HG03460 (cell line): ENCODE data around the gene DGCR6L.
A peak's percentile ranks its signal among the peaks of the same experiment; 100 is the strongest.
"Not testable (repeated sequence)": the region's sequence is repeated elsewhere in the genome, so short reads cannot be mapped to it uniquely, and the experiment has no call there.

Experiments used
- ATAC-seq: cut with Tn5 transposase; IDR thresholded peaks from one replicate; pipeline ENCODE4 v1.9.1; 2021; ENCODE audit not compliant: unreplicated experiment

DGCR6L gene

GRCh38 chr22:20319745-20320658 lies at the start of gene DGCR6L:
Gene DGCR6L (minus strand): TSS chr22:20320060. CDS start chr22:20319988, 72 bp downstream.
- ATAC-seq, result peak; percentile 61

DNA sequence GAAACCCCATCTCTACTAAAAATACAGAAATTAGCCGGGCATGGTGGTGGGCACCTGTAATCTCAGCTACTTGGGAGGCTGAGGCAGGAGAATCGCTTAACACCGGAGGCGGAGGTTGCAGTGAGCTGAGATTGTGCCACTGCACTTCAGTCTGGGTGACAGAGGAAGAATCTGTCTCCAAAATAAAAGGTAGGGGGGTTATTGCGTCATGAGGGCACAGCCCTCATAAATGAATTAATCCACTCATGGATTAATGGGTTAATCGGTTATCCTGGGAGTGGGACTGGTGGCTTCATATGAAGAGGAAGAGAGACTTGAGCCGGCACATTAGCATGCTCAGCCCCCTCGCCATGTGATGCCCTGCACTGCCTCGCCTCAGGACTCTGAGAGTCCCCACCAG lies 49.0 kb upstream of the DGCR6L start:
- not testable (repeated sequence) for ATAC-seq

GRCh38 chr22:20366841-20367240 lies 47.0 kb upstream of the DGCR6L start:
- ATAC-seq, result not testable (repeated sequence)

DNA sequence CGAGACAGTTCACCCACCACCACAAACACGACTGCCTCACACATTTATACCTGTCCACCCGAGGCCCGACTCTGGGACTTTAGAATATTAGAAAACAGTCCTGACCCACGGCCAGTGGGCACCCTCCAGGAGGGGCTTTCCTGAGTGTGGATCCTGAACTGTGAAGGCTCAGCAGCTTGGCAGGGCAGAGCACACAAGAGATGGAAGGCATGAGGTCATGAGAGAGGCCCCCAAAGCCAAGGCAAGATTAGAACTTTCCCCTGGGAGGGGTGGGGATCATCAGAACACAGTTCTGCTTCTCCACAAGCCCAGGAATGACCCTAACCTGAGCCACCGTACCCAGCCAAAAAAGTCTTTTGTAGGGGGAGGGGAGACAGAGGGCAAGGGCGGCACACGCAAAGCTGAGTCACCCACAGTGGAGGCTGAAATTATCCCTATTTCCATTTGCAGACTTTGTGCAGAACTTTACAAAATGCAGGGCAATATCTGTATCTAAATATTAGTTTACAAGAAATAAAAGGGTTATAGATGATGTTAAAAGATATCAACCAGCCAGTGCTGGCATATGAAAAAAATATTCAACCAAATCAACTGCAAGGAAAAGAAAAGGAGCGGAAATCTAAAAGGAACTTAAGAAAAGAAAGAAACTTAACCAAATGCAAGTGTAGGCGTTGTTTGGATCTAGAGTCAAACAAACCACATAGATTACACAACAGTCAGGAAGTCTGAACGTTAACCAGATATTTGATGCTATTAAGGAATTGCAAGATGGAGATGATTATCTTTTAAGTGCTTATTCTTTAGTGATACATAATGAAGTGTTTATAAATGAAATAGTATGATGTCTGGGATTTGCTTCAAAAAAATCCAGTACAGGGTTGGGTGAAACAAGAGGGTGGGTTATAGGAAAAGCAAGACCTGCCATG lies 44.7 kb upstream of the DGCR6L start:
- not testable (repeated sequence) for ATAC-seq

GRCh38 chr22:20362403-20362802 lies 42.5 kb upstream of the DGCR6L start:
- not testable (repeated sequence) for ATAC-seq

- ATAC-seq, result not testable (repeated sequence)
These were observed 41.9 kb upstream of the DGCR6L start for GRCh38 chr22:20361752-20362229.

- not testable (repeated sequence) for ATAC-seq
These were observed 41.2 kb upstream of the DGCR6L start for GRCh38 chr22:20360866-20361751.

DNA sequence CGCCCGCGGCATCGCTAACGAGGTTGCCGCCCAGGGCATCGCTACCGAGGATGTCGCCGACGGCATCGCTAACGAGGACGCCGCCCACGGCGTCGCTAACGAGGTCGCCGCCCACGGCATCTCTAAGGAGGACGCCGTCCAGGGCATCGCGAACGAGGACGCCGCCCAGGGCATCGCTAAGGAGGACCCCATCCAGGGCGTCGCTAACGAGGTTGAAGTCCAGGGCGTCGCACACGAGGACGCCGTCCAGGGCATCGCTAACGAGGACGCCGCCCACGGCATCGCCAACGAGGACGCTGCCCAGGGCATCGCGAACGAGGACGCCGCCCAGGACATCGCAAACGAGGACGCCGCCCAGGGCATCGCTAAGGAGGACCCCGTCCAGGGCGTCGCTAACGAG lies 40.4 kb upstream of the DGCR6L start:
- not testable (repeated sequence) for ATAC-seq

DNA sequence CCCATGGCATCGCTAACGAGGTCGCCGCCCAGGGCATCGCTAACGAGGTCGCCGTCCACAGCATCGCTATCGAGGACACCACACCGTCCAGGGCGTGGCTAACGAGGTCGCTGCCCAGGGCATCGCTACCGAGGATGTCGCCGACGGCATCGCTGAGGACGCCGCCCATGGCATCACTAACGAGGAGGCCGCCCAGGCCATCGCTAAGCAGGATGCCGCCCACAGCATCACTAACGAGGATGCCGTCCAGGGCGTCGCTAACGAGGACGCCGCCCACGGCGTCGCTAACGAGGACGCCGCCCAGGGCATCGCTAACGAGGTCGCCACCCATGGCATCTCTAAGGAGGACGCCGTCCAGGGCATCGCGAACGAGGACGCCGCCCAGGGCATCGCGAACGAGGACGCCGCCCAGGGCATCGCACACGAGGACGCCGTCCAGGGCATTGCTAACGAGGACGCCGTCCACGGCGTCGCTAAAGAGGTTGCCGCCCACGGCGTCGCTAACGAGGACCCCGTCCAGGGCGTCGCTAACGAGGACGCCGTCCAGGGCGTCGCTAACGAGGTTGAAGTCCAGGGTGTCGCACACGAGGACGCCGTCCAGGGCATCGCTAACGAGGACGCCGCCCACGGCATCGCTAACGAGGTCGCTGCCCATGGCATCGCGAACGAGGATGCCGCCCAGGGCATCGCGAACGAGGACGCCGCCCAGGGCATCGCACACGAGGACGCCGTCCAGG lies 38.8 kb upstream of the DGCR6L start:
- ATAC-seq, result not testable (repeated sequence)

DNA sequence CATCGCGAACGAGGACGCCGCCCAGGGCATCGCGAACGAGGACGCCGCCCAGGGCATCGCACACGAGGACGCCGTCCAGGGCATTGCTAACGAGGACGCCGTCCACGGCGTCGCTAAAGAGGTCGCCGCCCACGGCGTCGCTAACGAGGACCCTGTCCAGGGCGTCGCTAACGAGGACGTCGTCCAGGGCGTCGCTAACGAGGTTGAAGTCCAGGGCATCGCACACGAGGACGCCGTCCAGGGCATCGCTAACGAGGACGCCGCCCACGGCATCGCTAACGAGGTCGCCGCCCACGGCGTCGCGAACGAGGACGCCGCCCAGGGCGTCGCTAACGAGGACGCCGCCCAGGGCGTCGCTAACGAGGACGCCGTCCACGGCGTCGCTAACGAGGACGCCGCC lies 38.1 kb upstream of the DGCR6L start:
- ATAC-seq, result not testable (repeated sequence)

GRCh38 chr22:20356906-20357305 lies 37.0 kb upstream of the DGCR6L start:
- not testable (repeated sequence) for ATAC-seq

- ATAC-seq, result not testable (repeated sequence)
These were observed 36.2 kb upstream of the DGCR6L start for GRCh38 chr22:20355939-20356636.

DNA sequence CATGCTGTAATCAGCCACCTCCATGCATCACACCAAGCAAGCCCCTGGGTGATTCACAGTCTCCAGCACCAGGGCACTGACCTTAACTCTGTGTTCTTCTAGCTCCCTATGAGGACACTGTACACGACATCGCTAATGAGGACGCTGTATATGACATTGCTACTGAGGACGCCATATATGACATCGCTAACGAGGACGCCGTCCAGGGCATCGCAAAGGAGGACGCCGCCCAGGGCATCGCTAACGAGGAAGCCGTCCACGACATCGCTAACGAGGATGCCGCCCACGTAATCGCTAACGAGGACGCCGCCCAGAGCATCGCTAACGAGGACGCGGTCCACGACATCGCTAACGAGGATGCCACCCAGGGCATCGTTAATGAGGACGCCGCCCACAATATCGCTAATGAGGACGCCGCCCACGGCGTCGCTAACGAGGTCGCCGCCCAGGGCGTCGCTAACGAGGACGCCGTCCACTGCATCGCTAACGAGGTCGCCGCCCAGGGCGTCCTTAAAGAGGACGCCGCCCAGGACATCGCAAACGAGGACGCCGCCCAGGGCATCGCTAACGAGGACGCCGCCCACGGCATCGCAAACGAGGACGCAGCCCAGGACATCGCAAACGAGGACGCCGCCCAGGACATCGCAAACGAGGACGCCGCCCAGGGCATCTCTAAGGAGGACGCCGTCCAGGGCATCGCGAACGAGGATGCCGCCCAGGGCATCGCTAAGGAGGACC lies 34.5 kb upstream of the DGCR6L start:
- ATAC-seq, result no peak

DNA sequence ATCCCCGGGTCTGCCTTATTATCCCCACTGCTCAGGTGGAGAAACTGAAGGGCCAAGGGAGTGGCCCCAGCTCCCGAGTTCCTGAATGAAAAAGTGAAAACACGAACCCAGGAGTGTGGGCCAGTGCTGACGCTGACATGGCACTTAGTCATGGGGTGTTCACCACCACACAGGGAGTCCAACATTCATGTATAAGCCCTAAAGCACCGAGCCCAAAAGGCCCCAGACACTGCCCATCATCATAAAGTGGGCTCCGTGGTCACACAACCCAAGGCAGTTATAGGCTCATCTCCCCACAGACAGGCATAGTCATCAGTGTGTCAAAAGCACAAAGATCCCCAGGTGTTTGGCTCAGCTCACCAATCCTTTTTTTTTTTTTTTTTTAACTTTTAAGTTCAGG lies 32.7 kb upstream of the DGCR6L start:
- not testable (repeated sequence) for ATAC-seq

- not testable (repeated sequence) for ATAC-seq
These were observed 26.7 kb upstream of the DGCR6L start for GRCh38 chr22:20346553-20346952.

- not testable (repeated sequence) for ATAC-seq
These were observed 18.4 kb upstream of the DGCR6L start for GRCh38 chr22:20338291-20338690.

- ATAC-seq, result not testable (repeated sequence)
These were observed 17.9 kb upstream of the DGCR6L start for GRCh38 chr22:20337807-20338206.

DNA sequence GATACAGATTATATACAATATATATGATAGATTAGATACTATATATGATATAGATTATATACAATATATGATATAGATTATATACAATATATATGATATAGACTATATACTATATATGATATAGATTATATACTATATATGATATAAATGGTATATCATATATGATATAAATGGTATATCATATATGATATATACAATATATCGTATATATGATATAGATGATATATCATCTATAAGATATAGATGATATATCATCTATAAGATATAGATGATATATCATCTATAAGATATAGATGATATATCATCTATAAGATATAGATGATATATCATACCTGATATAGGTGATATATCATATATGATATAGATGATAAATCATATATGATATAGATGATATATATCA lies 16.7 kb upstream of the DGCR6L start:
- ATAC-seq, result not testable (repeated sequence)
